HepG2 (cell line): Measurements from ENCODE around the gene MCRIP2. TPM values are rescaled to one million over a fixed set of nuclear protein-coding genes. Genes with fewer than 3 reads are reported as not detected.
A peak's percentile ranks its signal among the peaks of the same experiment; 100 is the strongest.

Experiments
- AGO2 ChIP-seq: fragments of 200-400 bp; formaldehyde crosslinking; optimal IDR thresholded peaks from 2 replicates; pipeline ENCODE3; 2017; ENCODE audit warnings: mild to moderate bottlenecking, low read depth, low read length, moderate library complexity
- HINFP ChIP-seq: sonication (generic); formaldehyde crosslinking; IDR thresholded peaks from 2 replicates; pipeline ENCODE4 v1.4.0; 2020; ENCODE audit warnings: low read depth, mild to moderate bottlenecking, missing genetic modification reagents
- MEIS1 ChIP-seq: sonication (generic); formaldehyde crosslinking; IDR thresholded peaks from 2 replicates; pipeline ENCODE4 v1.9.0; 2021; ENCODE audit warnings: mild to moderate bottlenecking, missing genetic modification reagents, moderate library complexity, borderline replicate concordance
- NR2C2 ChIP-seq: sonication (generic); formaldehyde crosslinking; IDR thresholded peaks from 2 replicates; pipeline ENCODE4 v1.4.0; 2020; ENCODE audit warnings: missing genetic modification reagents, mild to moderate bottlenecking, moderate library complexity, borderline replicate concordance
- PITX1 ChIP-seq: sonication (generic); formaldehyde crosslinking; IDR thresholded peaks from 2 replicates; pipeline ENCODE4 v1.5.1; 2020; ENCODE audit warnings: mild to moderate bottlenecking, missing genetic modification reagents
- REL ChIP-seq: sonication (generic); formaldehyde crosslinking; conservative IDR thresholded peaks from 2 replicates; pipeline ENCODE4 v1.8.0; 2022; ENCODE audit warnings: mild to moderate bottlenecking, missing genetic modification reagents, moderate library complexity
- SAFB2 ChIP-seq: sonication (generic); formaldehyde crosslinking; IDR thresholded peaks from 2 replicates; pipeline ENCODE4 v1.5.1; 2020; ENCODE audit warnings: missing genetic modification reagents, low read depth, mild to moderate bottlenecking, borderline replicate concordance
- SALL2 ChIP-seq: sonication (generic); formaldehyde crosslinking; IDR thresholded peaks from 2 replicates; pipeline ENCODE4 v1.8.1; 2023; ENCODE audit warnings: mild to moderate bottlenecking, missing genetic modification reagents, inconsistent platforms
- TOE1 ChIP-seq: sonication (generic); formaldehyde crosslinking; IDR thresholded peaks from 2 replicates; pipeline ENCODE4 v1.4.0; 2020; ENCODE audit warnings: mild to moderate bottlenecking, missing genetic modification reagents
- ZBTB10 ChIP-seq: sonication (generic); formaldehyde crosslinking; IDR thresholded peaks from 2 replicates; pipeline ENCODE4 v1.4.0; 2020; ENCODE audit warnings: missing genetic modification reagents, borderline replicate concordance
- ZFP90 ChIP-seq: sonication (generic); formaldehyde crosslinking; IDR thresholded peaks from 2 replicates; pipeline ENCODE4 v1.8.0; 2022; ENCODE audit warnings: missing genetic modification reagents, mild to moderate bottlenecking, inconsistent platforms, borderline replicate concordance
- ZMYM3 ChIP-seq: sonication (generic); formaldehyde crosslinking; IDR thresholded peaks from 2 replicates; pipeline ENCODE4 v1.5.1; 2020; ENCODE audit warnings: mild to moderate bottlenecking, missing genetic modification reagents
- ZNF138 ChIP-seq: sonication (generic); formaldehyde crosslinking; IDR thresholded peaks from 2 replicates; pipeline ENCODE4 v1.5.0; 2020; ENCODE audit warnings: mild to moderate bottlenecking, low read depth, missing genetic modification reagents
- ZNF367 ChIP-seq: sonication (generic); formaldehyde crosslinking; IDR thresholded peaks from 2 replicates; pipeline ENCODE4 v1.4.0; 2020; ENCODE audit warnings: missing genetic modification reagents, borderline replicate concordance
- ZSCAN22 ChIP-seq: sonication (generic); formaldehyde crosslinking; IDR thresholded peaks from 2 replicates; pipeline ENCODE4 v1.4.0; 2020; ENCODE audit warnings: mild to moderate bottlenecking, missing genetic modification reagents
- polyA plus RNA-seq, 8 experiments: library from polyadenylated mRNA; depleted of rRNA in 3 of 8; stranded (reverse) in 7 of 8; unstranded in 1 of 8; fragments of >200 nt; fragmentation: Illumina TruSeq in 4 of 8; extraction: Trizol in 4 of 8; gene quantifications; 2 replicates each; pipeline versions ENCODE4 v1.2.1 to v1.2.3, GENCODE V29; 2011 to 2016; ENCODE audit warnings: low read depth in 4 of 8, missing spikeins in 1 of 8, mixed read lengths in 1 of 8; ENCODE audit not compliant: insufficient read depth in 1 of 8
- total RNA-seq, 5 experiments: library from RNA; depleted of rRNA; stranded (reverse); fragments of >200 nt; fragmentation: Illumina TruSeq; extraction: Trizol; gene quantifications; 2 replicates each; pipeline ENCODE4 v1.2.3, GENCODE V29; 2016; ENCODE audit warnings: low read depth in 1 of 5
- TF ChIP-seq, protein P1 (sequence below): sonication (generic); formaldehyde crosslinking; IDR thresholded peaks from 2 replicates; pipeline ENCODE4 v1.5.0; 2020; ENCODE audit warnings: missing genetic modification reagents, mild to moderate bottlenecking, borderline replicate concordance
- TF ChIP-seq, protein P2 (sequence below): IDR thresholded peaks from 2 replicates; pipeline ENCODE4 v1.6.1; 2012; ENCODE audit warnings: low read length, improper control_type of control experiment
- TF ChIP-seq, protein P3 (sequence below): sonication (generic); formaldehyde crosslinking; IDR thresholded peaks from 2 replicates; pipeline ENCODE4 v1.5.0; 2020; ENCODE audit warnings: missing genetic modification reagents, mild to moderate bottlenecking, borderline replicate concordance

The MCRIP2 gene
- total and polyA plus RNA-seq, 2 of the 13 experiments (the other 11 are each of a cell fraction or from before 2014, with no cell fraction given): 39.6 to 76.7 TPM

GRCh38 chr16:635573-636205 lies 5.9 kb upstream of the MCRIP2 start (continued):
- 0 out of 2 replicates have a peak, but pooled peaks have one; percentile 27 for TF ChIP-seq ZBTB10 (CRISPR knock-in tag)
- TF ChIP-seq, protein P1, sequence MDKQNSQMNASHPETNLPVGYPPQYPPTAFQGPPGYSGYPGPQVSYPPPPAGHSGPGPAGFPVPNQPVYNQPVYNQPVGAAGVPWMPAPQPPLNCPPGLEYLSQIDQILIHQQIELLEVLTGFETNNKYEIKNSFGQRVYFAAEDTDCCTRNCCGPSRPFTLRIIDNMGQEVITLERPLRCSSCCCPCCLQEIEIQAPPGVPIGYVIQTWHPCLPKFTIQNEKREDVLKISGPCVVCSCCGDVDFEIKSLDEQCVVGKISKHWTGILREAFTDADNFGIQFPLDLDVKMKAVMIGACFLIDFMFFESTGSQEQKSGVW (CRISPR knock-in tag): peak; percentile 68; the same call in 1 of the 2 replicates
- TF ChIP-seq, protein P2, sequence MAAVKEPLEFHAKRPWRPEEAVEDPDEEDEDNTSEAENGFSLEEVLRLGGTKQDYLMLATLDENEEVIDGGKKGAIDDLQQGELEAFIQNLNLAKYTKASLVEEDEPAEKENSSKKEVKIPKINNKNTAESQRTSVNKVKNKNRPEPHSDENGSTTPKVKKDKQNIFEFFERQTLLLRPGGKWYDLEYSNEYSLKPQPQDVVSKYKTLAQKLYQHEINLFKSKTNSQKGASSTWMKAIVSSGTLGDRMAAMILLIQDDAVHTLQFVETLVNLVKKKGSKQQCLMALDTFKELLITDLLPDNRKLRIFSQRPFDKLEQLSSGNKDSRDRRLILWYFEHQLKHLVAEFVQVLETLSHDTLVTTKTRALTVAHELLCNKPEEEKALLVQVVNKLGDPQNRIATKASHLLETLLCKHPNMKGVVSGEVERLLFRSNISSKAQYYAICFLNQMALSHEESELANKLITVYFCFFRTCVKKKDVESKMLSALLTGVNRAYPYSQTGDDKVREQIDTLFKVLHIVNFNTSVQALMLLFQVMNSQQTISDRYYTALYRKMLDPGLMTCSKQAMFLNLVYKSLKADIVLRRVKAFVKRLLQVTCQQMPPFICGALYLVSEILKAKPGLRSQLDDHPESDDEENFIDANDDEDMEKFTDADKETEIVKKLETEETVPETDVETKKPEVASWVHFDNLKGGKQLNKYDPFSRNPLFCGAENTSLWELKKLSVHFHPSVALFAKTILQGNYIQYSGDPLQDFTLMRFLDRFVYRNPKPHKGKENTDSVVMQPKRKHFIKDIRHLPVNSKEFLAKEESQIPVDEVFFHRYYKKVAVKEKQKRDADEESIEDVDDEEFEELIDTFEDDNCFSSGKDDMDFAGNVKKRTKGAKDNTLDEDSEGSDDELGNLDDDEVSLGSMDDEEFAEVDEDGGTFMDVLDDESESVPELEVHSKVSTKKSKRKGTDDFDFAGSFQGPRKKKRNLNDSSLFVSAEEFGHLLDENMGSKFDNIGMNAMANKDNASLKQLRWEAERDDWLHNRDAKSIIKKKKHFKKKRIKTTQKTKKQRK: no peak
- TF ChIP-seq ZFP90 (CRISPR knock-in tag): no peak
- TF ChIP-seq ZNF138 (CRISPR knock-in tag): 0 out of 2 replicates have a peak, but pooled peaks have one; percentile 14
- TF ChIP-seq SAFB2 (CRISPR knock-in tag): peak; percentile 86; the same call in 1 of the 2 replicates
- TF ChIP-seq, protein P3, sequence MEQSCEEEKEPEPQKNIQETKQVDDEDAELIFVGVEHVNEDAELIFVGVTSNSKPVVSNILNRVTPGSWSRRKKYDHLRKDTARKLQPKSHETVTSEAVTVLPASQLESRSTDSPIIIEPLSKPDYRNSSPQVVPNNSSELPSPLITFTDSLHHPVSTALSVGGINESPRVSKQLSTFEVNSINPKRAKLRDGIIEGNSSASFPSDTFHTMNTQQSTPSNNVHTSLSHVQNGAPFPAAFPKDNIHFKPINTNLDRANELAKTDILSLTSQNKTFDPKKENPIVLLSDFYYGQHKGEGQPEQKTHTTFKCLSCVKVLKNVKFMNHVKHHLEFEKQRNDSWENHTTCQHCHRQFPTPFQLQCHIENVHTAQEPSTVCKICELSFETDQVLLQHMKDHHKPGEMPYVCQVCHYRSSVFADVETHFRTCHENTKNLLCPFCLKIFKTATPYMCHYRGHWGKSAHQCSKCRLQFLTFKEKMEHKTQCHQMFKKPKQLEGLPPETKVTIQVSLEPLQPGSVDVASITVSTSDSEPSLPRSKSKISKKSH (CRISPR knock-in tag): peak; percentile 40; the same call in 1 of the 2 replicates
- no peak for TF ChIP-seq PITX1
- TF ChIP-seq REL: no peak
- no peak for TF ChIP-seq ZNF367 (CRISPR knock-in tag)
- TF ChIP-seq MEIS1 (CRISPR knock-in tag): peak; percentile 40; the same call in 1 of the 2 replicates
- TF ChIP-seq ZSCAN22: peak; percentile 54; the same call in 1 of the 2 replicates
- TF ChIP-seq NR2C2 (CRISPR knock-in tag): no peak
- no peak for TF ChIP-seq ZMYM3
- 0 out of 2 replicates have a peak, but pooled peaks have one; percentile 63 for TF ChIP-seq SALL2 (CRISPR knock-in tag)
- TF ChIP-seq TOE1 (CRISPR knock-in tag): no peak
- no peak for TF ChIP-seq HINFP (CRISPR knock-in tag)
- peak; percentile 63 for TF ChIP-seq AGO2
